H1 (cell line): Measurements from ENCODE around the gene SLC25A30. TPM values are rescaled to one million over a fixed set of nuclear protein-coding genes. Genes with fewer than 3 reads are reported as not detected.

ENCODE experiments used
- CTCF ChIA-PET: fragments of 300-600 bp; sonication (Branson Sonifier 250); formaldehyde crosslinking; loops from one replicate; lab custom pipeline; 2021; ENCODE audit not compliant: partially characterized antibody; lab: Charles Lee
- POLR2A ChIA-PET: fragments of 300-600 bp; sonication (Branson Sonifier 250); formaldehyde crosslinking; loops from one replicate; lab custom pipeline; 2021; ENCODE audit warnings: inconsistent platforms; ENCODE audit not compliant: partially characterized antibody; lab: Charles Lee
- DNase-seq, 2 experiments: peaks; one replicate each; pipeline versions ENCODE4 v3.0.0 to v3.0.0-alpha.2; 2010 to 2022; ENCODE audit warnings: low spot score in 2 of 2, low read depth in 1 of 2, mixed read lengths in 1 of 2
- FAIRE-seq: peaks from 2 replicates; lab custom pipeline; 2011; peaks lifted over from hg19 to GRCh38; lab: Jason Lieb, UNC
- H2AFZ ChIP-seq: 2 replicates; pipeline ENCODE4 v1.8.1; 2012; ENCODE audit warnings: low read length, inconsistent platforms
- H2AK5ac ChIP-seq: 2 replicates; pipeline ENCODE4 v1.6.1; 2013; ENCODE audit warnings: low read depth, low read length
- H2BK120ac ChIP-seq: replicated peaks from 2 replicates; pipeline ENCODE3; 2013; ENCODE audit warnings: low read depth, low read length, inconsistent platforms
- H2BK12ac ChIP-seq: 2 replicates; pipeline ENCODE4 v1.6.1; 2013; ENCODE audit warnings: low read depth, low read length
- H2BK15ac ChIP-seq: 2 replicates; pipeline ENCODE4 v1.6.1; 2013; ENCODE audit warnings: low read length
- H2BK20ac ChIP-seq: 2 replicates; pipeline ENCODE4 v1.6.1; 2013; ENCODE audit warnings: low read length
- H2BK5ac ChIP-seq: 2 replicates; pipeline ENCODE4 v1.6.1; 2013; ENCODE audit warnings: low read depth, low read length
- H3K14ac ChIP-seq: 2 replicates; pipeline ENCODE4 v1.6.1; 2013; ENCODE audit warnings: inconsistent platforms; ENCODE audit not compliant: insufficient read length
- H3K18ac ChIP-seq: 2 replicates; pipeline ENCODE4 v1.6.1; 2013; ENCODE audit warnings: low read length; ENCODE audit errors: extremely low read depth
- H3K23ac ChIP-seq: 2 replicates; pipeline ENCODE4 v1.6.1; 2013; ENCODE audit warnings: inconsistent platforms; ENCODE audit not compliant: insufficient read length
- H3K23me2 ChIP-seq: 2 replicates; pipeline ENCODE4 v1.6.1; 2013; ENCODE audit warnings: low read depth, low read length
- H3K27ac ChIP-seq: 2 replicates; pipeline ENCODE4 v1.6.1; 2011; ENCODE audit warnings: low read depth, low read length, inconsistent platforms
- H3K27me3 ChIP-seq, 4 experiments: replicated peaks in 1 of 4; 1 replicate in 1 of 4; 2 replicates in 3 of 4; pipeline versions ENCODE4 v1.6.1 to v1.8.1; 2011 to 2013; ENCODE audit warnings: low read length in 3 of 4, mild to moderate bottlenecking in 3 of 4, inconsistent platforms in 2 of 4, mixed read lengths in 2 of 4, moderate library complexity in 1 of 4; ENCODE audit not compliant: control insufficient read depth in 3 of 4, insufficient read depth in 3 of 4; ENCODE audit errors: extremely low read depth in 1 of 4
- H3K36me3 ChIP-seq, 4 experiments: 2 replicates each; pipeline versions ENCODE4 v1.6.1 to v1.8.1; 2011 to 2013; ENCODE audit warnings: mild to moderate bottlenecking in 4 of 4, low read length in 3 of 4, moderate library complexity in 2 of 4, control low read depth in 1 of 4, inconsistent platforms in 1 of 4; ENCODE audit not compliant: insufficient read depth in 4 of 4, control insufficient read depth in 2 of 4
- H3K4ac ChIP-seq: replicated peaks from 2 replicates; pipeline ENCODE3; 2013; ENCODE audit warnings: low read length, low read depth, mixed read lengths, inconsistent platforms; ENCODE audit not compliant: insufficient read length
- H3K4me1 ChIP-seq, 4 experiments: replicated peaks in 1 of 4; 1 replicate in 1 of 4; 2 replicates in 3 of 4; pipeline versions ENCODE4 v1.6.1 to v1.8.1; 2011 to 2013; ENCODE audit warnings: low read length in 3 of 4, inconsistent platforms in 2 of 4, mixed read lengths in 1 of 4; ENCODE audit not compliant: insufficient read depth in 4 of 4, control insufficient read depth in 3 of 4
- H3K4me2 ChIP-seq, 2 experiments: 2 replicates each; pipeline versions ENCODE4 v1.6.1 to v1.8.1; 2011 to 2013; ENCODE audit warnings: low read depth in 2 of 2, low read length in 2 of 2, control low read depth in 1 of 2, inconsistent platforms in 1 of 2, mild to moderate bottlenecking in 1 of 2; ENCODE audit not compliant: insufficient read depth in 1 of 2
- H3K4me3 ChIP-seq, 4 experiments: fragments of 200-600, 300-600 bp in 1 of 4; sonication (generic), shearing (Covaris generic), sonication (Bioruptor Twin) in 1 of 4; 2 replicates each; pipeline versions ENCODE4 v1.5.1 to v1.8.1; 2011 to 2016; ENCODE audit warnings: low read length in 4 of 4, low read depth in 3 of 4, control low read depth in 2 of 4, inconsistent platforms in 2 of 4, mild to moderate bottlenecking in 2 of 4, mixed read lengths in 1 of 4, moderate library complexity in 1 of 4; ENCODE audit not compliant: insufficient read depth in 2 of 4; ENCODE audit errors: extremely low read depth in 1 of 4
- H3K56ac ChIP-seq: replicated peaks from 2 replicates; pipeline ENCODE3; 2013; ENCODE audit warnings: low read depth, mild to moderate bottlenecking, mixed read lengths, low read length, inconsistent platforms; ENCODE audit not compliant: insufficient read length
- H3K79me1 ChIP-seq: 2 replicates; pipeline ENCODE4 v1.6.1; 2013; ENCODE audit warnings: low read depth, low read length, control low read depth
- H3K79me2 ChIP-seq, 2 experiments: 2 replicates each; pipeline versions ENCODE4 v1.6.1 to v1.8.1; 2012 to 2013; ENCODE audit warnings: low read length in 2 of 2, mild to moderate bottlenecking in 2 of 2, inconsistent platforms in 1 of 2; ENCODE audit not compliant: insufficient read depth in 2 of 2, control insufficient read depth in 1 of 2
- H3K9ac ChIP-seq, 4 experiments: replicated peaks in 1 of 4; 1 replicate in 1 of 4; 2 replicates in 3 of 4; pipeline versions ENCODE4 v1.6.1 to v1.8.1; 2011 to 2013; ENCODE audit warnings: low read depth in 3 of 4, low read length in 3 of 4, control low read depth in 2 of 4, mild to moderate bottlenecking in 2 of 4, moderate library complexity in 2 of 4, inconsistent platforms in 1 of 4; ENCODE audit errors: extremely low read depth in 1 of 4
- H3K9me3 ChIP-seq, 2 experiments: 2 replicates each; pipeline versions ENCODE4 v1.6.1 to v1.8.1; 2012 to 2013; ENCODE audit warnings: mild to moderate bottlenecking in 2 of 2, moderate library complexity in 2 of 2, control low read depth in 1 of 2, inconsistent platforms in 1 of 2, low read depth in 1 of 2, low read length in 1 of 2, mixed read lengths in 1 of 2; ENCODE audit not compliant: insufficient read depth in 2 of 2
- H4K20me1 ChIP-seq, 2 experiments: replicated peaks in 1 of 2; 2 replicates each; pipeline versions ENCODE3 to v1.8.1; 2011 to 2013; ENCODE audit warnings: inconsistent platforms in 2 of 2, low read length in 2 of 2, mild to moderate bottlenecking in 1 of 2; ENCODE audit not compliant: insufficient read depth in 2 of 2, control insufficient read depth in 1 of 2
- H4K5ac ChIP-seq: 2 replicates; pipeline ENCODE4 v1.6.1; 2013; ENCODE audit warnings: low read length, low read depth, mixed read lengths, inconsistent platforms; ENCODE audit not compliant: insufficient read length
- H4K8ac ChIP-seq: 2 replicates; pipeline ENCODE4 v1.8.0; 2013; ENCODE audit warnings: mild to moderate bottlenecking, moderate library complexity, low read length, inconsistent platforms; ENCODE audit not compliant: insufficient read depth; ENCODE audit errors: extremely low read depth
- H4K91ac ChIP-seq: replicated peaks from 2 replicates; pipeline ENCODE3; 2013; ENCODE audit warnings: low read length, mixed read lengths, inconsistent platforms; ENCODE audit not compliant: insufficient read length
- ASH2L ChIP-seq: fragments of 200-600, 300-600 bp; sonication (generic); IDR thresholded peaks from one replicate; pipeline ENCODE4 v1.7.1; 2017; ENCODE audit warnings: low read length
- ATF3 ChIP-seq: IDR thresholded peaks from 2 replicates; pipeline ENCODE4 v1.6.1; 2011; ENCODE audit warnings: low read depth, mild to moderate bottlenecking, low read length; ENCODE audit not compliant: insufficient read depth
- CHD2 ChIP-seq: IDR thresholded peaks from 2 replicates; pipeline ENCODE4 v1.6.1; 2012; ENCODE audit warnings: low read length, improper control_type of control experiment
- CTCF ChIP-seq, 3 experiments: IDR thresholded peaks; 1 replicate in 2 of 3; 2 replicates in 1 of 3; pipeline versions ENCODE4 v1.5.1 to v1.6.1; 2011; ENCODE audit warnings: low read length in 3 of 3, mild to moderate bottlenecking in 3 of 3, inconsistent platforms in 2 of 3, low read depth in 1 of 3, moderate library complexity in 1 of 3; ENCODE audit not compliant: insufficient read depth in 1 of 3; ENCODE audit errors: control extremely low read depth in 1 of 3
- GTF2F1 ChIP-seq: IDR thresholded peaks from 2 replicates; pipeline ENCODE4 v1.6.1; 2012; ENCODE audit warnings: low read depth, low read length, improper control_type of control experiment, borderline replicate concordance
- SRF ChIP-seq: IDR thresholded peaks from 2 replicates; pipeline ENCODE4 v1.6.1; 2011; ENCODE audit warnings: mild to moderate bottlenecking, low read depth, low read length, moderate library complexity
- ZNF274 ChIP-seq: IDR thresholded peaks from 2 replicates; pipeline ENCODE4 v1.7.0; 2012; ENCODE audit warnings: low read length, borderline replicate concordance; ENCODE audit errors: extremely low read depth
- WGBS, 2 experiments: shearing (Covaris generic) in 1 of 2; methylation state at CpG; one replicate each; pipeline versions ENCODE4 v1.1.6 to v1.1.7; 2013 to 2015; ENCODE audit warnings: low lambda C conversion rate in 2 of 2, mixed read lengths in 2 of 2, inconsistent platforms in 1 of 2, low coverage in 1 of 2, missing lambda C conversion rate in 1 of 2; ENCODE audit not compliant: insufficient replicate concordance in 2 of 2, insufficient coverage in 1 of 2, insufficient read length in 1 of 2; ENCODE audit errors: extremely low coverage in 1 of 2, missing lambda C conversion rate in 1 of 2; 5-methylcytosine and 5-hydroxymethylcytosine counted together
- polyA plus RNA-seq, 7 experiments: library from polyadenylated mRNA; depleted of rRNA in 3 of 7; stranded (reverse) in 5 of 7; unstranded in 2 of 7; fragments of >200 nt in 5 of 7; fragments of 200-250 nt in 2 of 7; gene quantifications; 1 replicate in 5 of 7; 2 replicates in 1 of 7; 4 replicates in 1 of 7; pipeline versions ENCODE4 v1.2.1 to v1.2.3, GENCODE V29; 2011 to 2013; ENCODE audit warnings: missing spikeins in 2 of 7, mixed read lengths in 2 of 7
- total RNA-seq: library from RNA; stranded (reverse); fragmentation: NEBNext Ultra II Directional; extraction: Animal tissue kit (Norgen Biotek cat#: 25700); gene quantifications from 2 replicates; pipeline ENCODE4 v1.2.1, GENCODE V29; 2021

The SLC25A30 gene
- total and polyA plus RNA-seq, 2 of the 8 experiments (the other 6 are each of a cell fraction or from before 2014, with no cell fraction given), result 2.1 to 8.7 TPM

GRCh38 chr13:45369116-45369515 is 49.1 kb downstream of the SLC25A30 start:
- Histone ChIP-seq H2BK5ac (no peak overlapping the region), H2BK12ac (no peak overlapping the region), H3K56ac (no peak overlapping the region), H2BK15ac (no peak overlapping the region), H3K4me2 (no peak overlapping the region), H3K23ac (no peak overlapping the region), H3K9me3 (no peaks in the 10 kb centered on the region), H4K20me1 (peaks cover 0 to 2% of the 10 kb centered on the region in 2 experiments), H3K18ac (no peak overlapping the region), H3K9ac (no peak overlapping the region), H2BK20ac (no peak overlapping the region), H3K79me2 (no peaks in the 10 kb centered on the region), H3K36me3 (no peaks in the 10 kb centered on the region; a peak in 1 of 8 replicates), H3K79me1 (no peaks in the 10 kb centered on the region), H2AK5ac (no peak overlapping the region), H3K27ac (no peak overlapping the region), H3K23me2 (no peaks in the 10 kb centered on the region), H4K5ac (no peak overlapping the region), H2BK120ac (no peak overlapping the region), H4K8ac (no peak overlapping the region), H3K4me1 (peaks cover 0 to 4% (median 2%) of the 10 kb centered on the region in 4 experiments; a peak in 5 of 7 replicates), H3K14ac (no peak overlapping the region), H3K4ac (no peak overlapping the region), H2AFZ (no peak overlapping the region), H3K27me3 (no peaks in the 10 kb centered on the region), H3K4me3 (no peak overlapping the region), H4K91ac (no peak overlapping the region)
- DNase-seq (no peak), FAIRE-seq (no peak)
- no peak for TF ChIP-seq ZNF274
- no peak for TF ChIP-seq ASH2L
- TF ChIP-seq CTCF (IDR thresholded peaks at IDR 0.05; ENCODE audit: control extremely low read depth in 1 of 3, insufficient read depth in 1 of 3, low read depth in 1 of 3, low read length in 3 of 3), result no peak
- TF ChIP-seq CHD2, result no peak
- TF ChIP-seq SRF, result no peak
- no peak for TF ChIP-seq GTF2F1
- TF ChIP-seq ATF3, result no peak
- 93% methylated on average over 4 of the region's 4 CpGs; no CpG with 5 or more reads in 1 of the 2 experiments for WGBS, 2 experiments
- CTCF ChIA-PET, result interaction anchor here (0.6 to 12.3 kb wide), 9 partner anchors 15 to 122 kb away, joined by 3 to 164 read pairs (median 6); partner anchors contain the start of gene COG3
- POLR2A ChIA-PET, result interaction anchor here (1.1 to 4.1 kb wide), 3 partner anchors 10 to 38 kb away, joined by 3 to 23 read pairs (median 3); partner anchors contain the start of gene TPT1
